GM18861 (cell line): Measurements from ENCODE around the gene TBPL1.

Experiments used
- ATAC-seq: cut with Tn5 transposase; IDR thresholded peaks from one replicate; pipeline ENCODE4 v1.9.1; 2021; ENCODE audit not compliant: unreplicated experiment

TBPL1 gene

DNA sequence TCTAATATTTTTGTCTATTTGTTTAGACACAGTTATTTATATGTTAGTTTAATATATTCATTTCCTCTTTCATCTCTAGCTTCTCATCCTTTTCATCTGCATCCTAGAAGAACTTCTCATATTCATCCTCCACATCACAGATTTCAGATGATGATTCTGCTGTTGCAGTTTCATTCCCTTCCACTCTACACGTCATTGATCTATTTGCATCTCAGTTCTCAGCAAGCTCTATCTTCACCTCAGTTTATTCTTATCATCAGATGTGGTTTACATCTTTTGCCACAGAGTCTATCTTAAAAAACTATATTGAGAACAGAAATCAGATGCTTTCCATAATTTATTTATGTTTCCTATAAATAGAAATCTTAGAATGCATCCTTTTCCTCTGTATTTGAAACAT, 86.1 kb downstream of the TBPL1 start:
- ATAC-seq = no peak
